ENCODE measurements around the gene APLP2.
A peak's percentile ranks its signal among the peaks of the same experiment; 100 is the strongest.

The APLP2 gene

GRCh38 chr11:130118165-130118564 is 48.5 kb downstream of the APLP2 start:
- no peak for DNase-seq (ENCODE audit: low read depth in 3 of 3)

GRCh38 chr11:130118636-130119387 is 49.1 kb downstream of the APLP2 start:
- no peak for DNase-seq (ENCODE audit: low read depth in 3 of 3)

- DNase-seq (ENCODE audit: low read depth in 3 of 3): no peak
Observed at GRCh38 chr11:130120045-130120444, 50.4 kb downstream of the APLP2 start.

- no peak for DNase-seq (ENCODE audit: low read depth in 3 of 3)
Observed at GRCh38 chr11:130121445-130121978, 51.8 kb downstream of the APLP2 start.

GRCh38 chr11:130122141-130122575 is 52.5 kb downstream of the APLP2 start:
- DNase-seq (ENCODE audit: low read depth in 3 of 3): no peak

GRCh38 chr11:130123414-130124040 is 53.8 kb downstream of the APLP2 start:
- no peak for DNase-seq (ENCODE audit: low read depth in 3 of 3)

- no peak for DNase-seq (ENCODE audit: low read depth in 3 of 3)
Observed at GRCh38 chr11:130124096-130124495, 54.4 kb downstream of the APLP2 start.

- no peak for DNase-seq (ENCODE audit: low read depth in 3 of 3)
Observed at GRCh38 chr11:130125638-130126037, 55.9 kb downstream of the APLP2 start.

GRCh38 chr11:130126516-130126915 is 56.8 kb downstream of the APLP2 start:
- DNase-seq (ENCODE audit: low read depth in 3 of 3): no peak

- DNase-seq (ENCODE audit: low read depth in 3 of 3): no peak
Observed at GRCh38 chr11:130127509-130127908, 57.8 kb downstream of the APLP2 start.

GRCh38 chr11:130128626-130129025 is 58.9 kb downstream of the APLP2 start:
- no peak for DNase-seq (ENCODE audit: low read depth in 3 of 3)

- no peak for DNase-seq (ENCODE audit: low read depth in 3 of 3)
Observed at GRCh38 chr11:130129922-130130321, 60.2 kb downstream of the APLP2 start.

- DNase-seq (ENCODE audit: low read depth in 3 of 3): peak in 2 of 3 experiments; percentile 8 to 16
Observed at GRCh38 chr11:130131961-130132850, 62.5 kb downstream of the APLP2 start.

- DNase-seq (ENCODE audit: low read depth in 3 of 3): no peak
Observed at GRCh38 chr11:130133716-130134115, 64.0 kb downstream of the APLP2 start.

GRCh38 chr11:130136107-130136506 is 66.4 kb downstream of the APLP2 start:
- DNase-seq (ENCODE audit: low read depth in 3 of 3): no peak

GRCh38 chr11:130137999-130138398 is 68.3 kb downstream of the APLP2 start:
- DNase-seq (ENCODE audit: low read depth in 3 of 3): no peak

GRCh38 chr11:130139401-130139800 is 69.7 kb downstream of the APLP2 start:
- no peak for DNase-seq (ENCODE audit: low read depth in 3 of 3)

GRCh38 chr11:130141561-130142341 is 72.1 kb downstream of the APLP2 start:
- DNase-seq (ENCODE audit: low read depth in 3 of 3): no peak

GRCh38 chr11:130144141-130144540 is 74.4 kb downstream of the APLP2 start:
- no peak for DNase-seq (ENCODE audit: low read depth in 3 of 3)

- no peak for DNase-seq (ENCODE audit: low read depth in 3 of 3)
Observed at GRCh38 chr11:130144861-130145281, 75.2 kb downstream of the APLP2 start.

GRCh38 chr11:130145311-130145812 is 75.7 kb downstream of the APLP2 start:
- no peak for DNase-seq (ENCODE audit: low read depth in 3 of 3)
